Measurements from ENCODE around the gene SPEM3. TPM values are rescaled to one million over a fixed set of nuclear protein-coding genes. Genes with fewer than 3 reads are reported as not detected.
A peak's percentile ranks its signal among the peaks of the same experiment; 100 is the strongest.

The SPEM3 gene
- polyA plus RNA-seq, 5 donors = not detected

DNA sequence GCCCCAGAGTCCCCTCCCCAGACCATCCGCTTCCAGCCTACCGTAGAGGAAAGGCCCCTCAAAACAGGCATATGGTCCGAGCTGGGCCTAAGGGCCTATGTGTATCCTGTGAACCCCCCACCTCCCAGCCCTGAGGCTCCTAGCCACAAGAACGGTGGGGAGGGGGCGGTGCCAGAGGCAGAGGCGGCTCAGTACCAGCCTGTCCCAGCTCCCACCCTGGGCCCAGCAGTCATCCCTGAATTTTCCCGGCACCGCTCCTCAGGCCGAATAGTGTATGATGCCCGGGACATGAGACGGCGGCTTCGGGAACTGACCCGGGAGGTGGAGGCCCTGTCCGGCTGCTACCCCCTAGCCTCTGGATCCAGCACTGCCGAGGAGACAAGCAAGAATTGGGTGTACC, 7.5 kb upstream of the SPEM3 start:
- DNase-seq = no peak

DNA sequence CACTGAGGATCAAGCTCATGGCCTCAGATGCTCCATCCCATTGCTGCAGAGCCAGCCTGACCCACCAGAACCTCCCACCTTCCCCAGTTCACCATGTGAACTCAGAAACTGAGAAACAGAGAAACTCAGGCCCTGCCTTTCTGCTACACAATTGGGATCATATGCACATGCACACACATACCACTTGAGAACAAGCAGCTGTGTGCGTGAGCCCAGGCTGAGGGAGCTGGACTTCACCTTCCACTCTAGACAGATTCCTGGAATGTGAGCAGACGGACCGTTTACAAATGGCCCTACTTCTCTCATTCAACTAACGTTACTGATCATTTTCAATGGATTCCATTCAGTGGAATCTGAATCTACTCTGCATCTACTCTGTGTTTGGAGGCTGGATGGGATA, 5.0 kb upstream of the SPEM3 start:
- no peak for DNase-seq

DNA sequence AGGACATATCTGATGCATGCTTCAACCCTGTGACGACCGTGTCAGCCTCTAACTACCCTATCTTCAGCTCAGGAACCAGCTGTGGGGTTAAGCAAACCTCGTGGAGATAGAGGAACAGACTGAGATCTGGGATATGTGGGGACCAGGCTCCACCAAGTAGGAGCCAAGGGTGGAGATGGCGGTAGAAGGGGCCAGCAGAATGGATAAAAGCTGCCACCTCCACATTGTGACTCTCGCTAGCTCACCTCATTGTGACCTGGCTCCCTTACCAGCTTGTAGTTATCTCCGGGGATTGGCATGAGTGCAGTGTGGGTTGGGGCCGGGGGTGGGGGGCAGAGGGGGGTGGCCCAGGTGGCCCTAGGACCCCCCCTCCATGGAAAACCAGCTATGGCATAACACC, 3.3 kb upstream of the SPEM3 start, which contains the start of gene SPEM2:
SPEM2 (plus strand) TSS at position 301 of the 400 bp plus-strand sequence; CDS start at position 374, 73 bp downstream.
- no peak for DNase-seq

GRCh38 chr17:7425756-7426155, 2.9 kb upstream of the SPEM3 start:
- DNase-seq = no peak

DNA sequence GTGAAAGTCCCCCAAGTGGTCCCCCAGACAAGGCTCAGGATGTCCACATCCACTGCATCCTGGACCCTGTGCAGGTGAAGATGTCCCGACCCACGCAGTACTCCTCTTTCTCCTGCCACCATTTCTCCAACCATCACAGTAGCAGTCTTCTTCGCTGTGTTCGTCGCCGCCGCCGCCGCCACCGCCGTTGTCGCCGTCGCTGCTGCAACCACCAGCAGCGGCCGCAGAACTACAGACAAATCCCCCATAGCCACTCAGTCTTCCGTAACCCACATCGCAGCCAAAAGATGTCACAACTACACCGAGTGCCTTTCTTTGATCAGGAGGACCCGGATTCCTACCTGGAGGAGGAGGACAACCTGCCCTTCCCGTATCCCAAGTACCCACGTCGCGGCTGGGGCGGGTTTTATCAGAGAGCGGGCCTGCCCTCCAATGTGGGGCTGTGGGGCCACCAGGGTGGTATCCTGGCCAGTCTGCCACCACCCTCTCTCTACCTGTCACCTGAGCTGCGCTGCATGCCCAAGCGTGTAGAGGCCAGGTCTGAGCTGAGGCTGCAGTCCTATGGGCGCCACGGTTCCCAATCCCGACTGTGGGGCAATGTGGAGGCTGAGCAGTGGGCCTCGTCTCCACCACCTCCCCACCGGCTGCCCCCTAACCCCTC, 2.3 kb upstream of the SPEM3 start:
- DNase-seq = no peak

- no peak for DNase-seq
Measured at GRCh38 chr17:7426896-7427489, 1.7 kb upstream of the SPEM3 start.

- DNase-seq = no peak
Measured at GRCh38 chr17:7427549-7427948, 1.1 kb upstream of the SPEM3 start.

DNA sequence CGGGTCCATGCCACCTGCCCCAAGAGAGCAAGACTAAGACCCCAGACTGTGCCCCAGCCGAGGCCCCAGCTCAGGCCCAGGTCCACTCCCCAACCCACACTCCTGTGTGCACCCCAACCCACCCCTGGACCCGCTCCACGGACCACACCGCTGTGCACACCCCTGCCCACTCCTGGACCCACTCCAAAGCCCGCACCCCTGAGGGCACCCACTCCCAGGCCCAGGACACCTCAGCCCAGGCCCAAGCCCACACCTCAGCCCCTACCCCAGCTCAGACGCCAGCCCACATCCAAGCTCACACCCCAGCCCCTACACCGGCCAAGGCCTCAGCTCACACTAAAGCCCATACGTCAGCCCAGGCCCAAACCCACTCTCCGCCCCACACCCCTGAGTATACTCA, 1.1 kb downstream of the SPEM3 start:
- DNase-seq = no peak

- DNase-seq = no peak
Measured at GRCh38 chr17:7431231-7431630, 2.6 kb downstream of the SPEM3 start.

GRCh38 chr17:7432296-7432695, 3.6 kb downstream of the SPEM3 start:
- no peak for DNase-seq

DNA sequence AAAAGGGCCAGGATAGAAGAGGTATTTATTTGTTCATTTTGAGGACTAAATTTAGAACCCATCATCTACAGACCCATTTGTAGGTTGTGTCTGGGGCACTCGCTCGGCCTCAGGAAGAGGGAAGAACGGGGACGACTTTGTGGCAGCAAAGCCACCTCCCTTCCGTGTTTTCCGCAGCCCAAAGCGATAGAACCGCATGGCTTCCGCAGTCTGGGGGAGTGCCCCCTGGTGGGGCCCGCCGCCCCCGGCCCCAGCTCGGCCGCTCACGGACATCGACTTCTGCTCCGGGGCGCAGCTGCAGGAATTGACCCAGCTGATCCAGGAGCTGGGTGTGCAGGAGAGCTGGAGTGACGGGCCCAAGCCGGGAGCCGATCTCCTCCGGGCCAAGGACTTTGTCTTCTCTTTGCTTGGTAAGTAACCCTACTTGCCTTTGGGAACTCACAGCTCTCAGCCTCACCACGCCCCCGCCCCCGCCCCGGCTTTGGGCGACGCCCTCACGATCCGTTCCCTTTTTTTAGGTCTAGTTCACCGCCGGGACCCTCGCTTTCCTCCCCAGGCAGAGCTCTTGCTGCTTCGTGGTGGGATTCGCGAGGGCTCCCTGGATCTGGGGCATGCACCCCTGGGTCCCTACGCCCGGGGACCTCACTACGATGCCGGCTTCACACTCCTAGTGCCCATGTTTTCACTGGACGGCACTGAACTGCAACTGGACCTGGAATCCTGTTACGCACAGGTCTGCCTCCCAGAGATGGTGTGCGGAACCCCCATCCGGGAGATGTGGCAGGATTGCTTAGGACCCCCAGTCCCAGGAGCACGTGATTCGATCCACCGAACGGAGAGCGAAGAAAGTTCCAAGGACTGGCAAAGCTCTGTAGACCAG, 7.3 kb downstream of the SPEM3 start:
- DNase-seq = peak in 1 of 2 donors; percentile 18

DNA sequence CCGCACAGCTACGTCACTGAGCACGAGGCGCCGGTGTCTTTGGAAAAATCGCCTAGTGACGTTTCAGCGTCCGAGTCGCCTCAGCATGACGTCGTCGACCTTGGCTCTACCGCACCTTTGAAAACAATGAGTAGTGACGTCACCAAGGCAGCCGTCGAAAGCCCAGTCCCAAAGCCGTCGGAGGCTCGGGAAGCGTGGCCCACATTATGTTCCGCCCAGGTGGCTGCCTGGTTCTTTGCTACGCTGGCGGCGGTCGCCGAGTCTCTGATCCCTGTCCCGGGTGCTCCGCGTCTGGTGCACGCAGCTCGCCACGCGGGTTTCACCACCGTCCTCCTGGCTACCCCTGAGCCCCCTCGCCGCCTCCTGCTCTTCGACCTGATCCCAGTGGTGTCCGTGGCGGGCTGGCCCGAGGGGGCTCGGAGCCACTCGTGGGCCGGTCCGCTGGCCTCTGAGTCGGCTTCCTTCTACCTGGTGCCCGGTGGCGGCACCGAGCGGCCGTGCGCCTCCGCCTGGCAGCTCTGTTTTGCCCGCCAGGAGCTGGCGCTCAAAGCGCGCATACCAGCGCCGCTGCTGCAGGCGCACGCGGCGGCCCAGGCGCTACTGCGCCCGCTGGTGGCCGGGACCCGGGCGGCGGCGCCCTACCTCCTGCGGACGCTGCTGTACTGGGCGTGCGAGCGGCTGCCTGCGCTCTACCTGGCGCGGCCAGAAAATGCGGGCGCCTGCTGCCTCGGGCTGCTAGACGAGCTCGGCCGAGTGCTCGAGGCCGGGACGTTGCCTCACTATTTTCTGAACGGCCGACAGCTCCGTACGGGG, 8.1 kb downstream of the SPEM3 start:
- peak; percentile 79 to 81 for DNase-seq

DNA sequence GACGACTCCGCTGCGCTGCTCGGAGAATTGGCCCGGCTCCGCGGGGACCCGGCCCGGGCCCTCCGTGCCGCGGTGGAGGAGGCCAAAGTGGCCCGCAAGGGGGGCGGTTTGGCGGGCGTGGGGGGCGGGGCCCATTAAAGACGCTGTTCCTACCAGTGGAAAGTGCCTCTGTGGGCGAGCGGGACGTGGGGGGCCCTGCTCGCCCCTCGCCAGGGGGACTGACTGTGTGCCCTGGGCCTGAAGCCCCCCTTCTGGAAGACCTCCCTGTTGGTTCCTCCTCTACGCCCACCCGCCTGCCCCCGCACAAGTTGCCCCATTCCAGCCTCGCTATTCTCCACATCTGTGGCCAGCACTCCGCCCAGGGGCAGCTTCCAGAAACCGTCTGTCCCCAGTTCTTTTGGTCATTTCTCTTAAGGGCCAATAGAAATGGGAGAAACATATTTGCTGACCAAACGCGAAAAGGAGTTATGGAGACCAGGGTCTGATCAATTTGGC, 8.8 kb downstream of the SPEM3 start:
- DNase-seq = no peak

- DNase-seq = peak in 1 of 2 donors; percentile 25
Measured at GRCh38 chr17:7437950-7438614, 9.4 kb downstream of the SPEM3 start.

DNA sequence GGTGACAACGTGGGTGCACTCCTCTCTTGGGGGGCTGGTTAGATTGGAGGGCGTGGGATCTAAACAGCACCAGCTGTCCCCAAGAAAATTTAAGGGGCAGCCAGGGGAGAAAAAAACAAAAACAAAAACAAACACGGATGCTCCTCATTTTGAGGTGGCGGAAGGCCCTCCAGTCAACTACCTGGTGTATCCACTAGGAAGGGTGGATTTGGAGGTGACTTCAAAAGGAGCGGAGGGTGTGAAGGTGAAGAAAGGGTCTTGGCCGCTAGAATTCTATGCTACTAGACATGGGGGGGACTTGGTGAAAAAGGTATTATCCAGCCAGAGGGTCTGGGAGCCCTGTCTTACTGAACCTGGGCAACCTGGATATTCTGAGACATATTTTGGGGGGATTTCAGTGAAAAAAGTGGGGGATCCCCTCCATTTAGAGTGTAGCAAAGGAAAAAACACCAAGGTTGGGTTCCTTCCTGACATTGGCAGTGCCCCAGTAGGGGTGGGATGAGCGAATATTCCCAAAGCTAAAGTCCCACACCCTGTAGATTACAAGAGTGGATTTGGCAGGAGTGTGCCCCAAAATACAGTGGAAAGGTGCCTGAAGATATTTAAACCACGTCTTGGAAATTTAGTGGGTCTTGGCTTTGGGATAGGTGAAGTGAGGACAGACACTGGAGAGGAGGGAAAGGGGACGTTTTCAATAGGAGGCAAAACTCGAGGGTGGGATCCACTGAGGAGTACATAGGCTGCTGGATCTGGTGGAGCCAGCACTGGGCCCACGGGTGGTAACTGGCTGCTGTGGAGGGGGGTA, 10.2 kb downstream of the SPEM3 start:
- DNase-seq = no peak

GRCh38 chr17:7439462-7440112, 10.9 kb downstream of the SPEM3 start, which contains the start of gene FGF11:
TSS of gene FGF11 (plus strand) at chr17:7439512. CDS start at chr17:7439621, 109 bp downstream.
- DNase-seq = no peak

DNA sequence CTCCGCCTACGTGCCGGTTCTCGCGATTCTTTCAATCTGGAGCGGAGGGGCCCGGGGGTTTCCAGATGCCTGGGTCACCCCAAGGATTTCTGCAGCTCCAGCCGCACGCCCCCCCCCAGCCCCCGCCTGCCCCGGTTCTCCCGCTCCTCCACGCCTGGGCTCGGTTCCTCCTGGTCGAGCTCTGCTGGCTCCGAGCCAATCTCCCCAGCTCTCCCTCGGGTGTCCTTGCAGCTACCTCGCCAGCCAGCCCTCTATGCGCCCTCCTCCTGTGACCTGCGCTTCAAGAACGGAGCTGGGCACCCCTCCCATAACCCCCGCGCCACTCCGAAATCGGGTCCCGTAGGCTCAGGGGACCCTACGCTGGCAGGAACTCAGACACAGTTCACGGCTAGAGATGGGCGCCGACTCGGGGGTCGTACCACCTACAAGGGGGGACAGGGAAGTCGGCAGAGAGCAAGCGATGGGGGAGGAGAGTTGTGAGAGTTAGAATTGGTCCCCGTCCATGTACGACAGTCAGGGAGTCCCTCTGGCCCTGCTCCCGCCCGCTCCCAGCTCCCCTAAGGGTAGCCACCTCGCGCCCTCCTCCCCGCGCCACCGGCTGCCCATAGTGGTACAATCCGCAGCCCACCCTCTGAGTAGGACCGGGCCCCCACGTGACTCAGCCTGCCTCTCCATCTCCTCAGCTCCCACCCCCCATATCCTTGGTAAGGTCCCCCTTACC, 11.6 kb downstream of the SPEM3 start:
- DNase-seq = peak in 1 of 2 donors; percentile 18

GRCh38 chr17:7440834-7441195, 12.2 kb downstream of the SPEM3 start:
- DNase-seq = no peak

GRCh38 chr17:7441266-7441665, 12.6 kb downstream of the SPEM3 start:
- DNase-seq = no peak
